ENCODE data around the gene MPC1L.

DNA sequence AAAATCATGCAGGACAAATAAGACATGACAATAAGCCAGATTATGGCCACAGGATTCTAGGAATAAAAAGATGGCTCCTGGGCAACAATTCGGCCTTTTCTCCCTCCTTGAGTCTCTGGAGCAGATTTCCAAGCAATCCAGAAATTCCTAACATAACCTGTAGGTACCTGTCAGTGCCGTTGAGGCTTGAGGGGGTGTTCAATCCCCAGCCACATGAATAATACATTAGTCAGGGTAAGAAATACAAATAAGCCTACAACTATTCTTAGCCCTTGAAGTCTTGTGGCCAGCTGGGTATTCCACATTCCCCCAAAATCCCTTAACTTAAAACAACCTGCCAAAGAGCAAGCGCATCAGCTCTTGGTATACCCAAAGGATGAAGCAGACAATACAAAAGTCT is 14.5 kb downstream of the MPC1L start:
- TF ChIP-seq, protein P1, sequence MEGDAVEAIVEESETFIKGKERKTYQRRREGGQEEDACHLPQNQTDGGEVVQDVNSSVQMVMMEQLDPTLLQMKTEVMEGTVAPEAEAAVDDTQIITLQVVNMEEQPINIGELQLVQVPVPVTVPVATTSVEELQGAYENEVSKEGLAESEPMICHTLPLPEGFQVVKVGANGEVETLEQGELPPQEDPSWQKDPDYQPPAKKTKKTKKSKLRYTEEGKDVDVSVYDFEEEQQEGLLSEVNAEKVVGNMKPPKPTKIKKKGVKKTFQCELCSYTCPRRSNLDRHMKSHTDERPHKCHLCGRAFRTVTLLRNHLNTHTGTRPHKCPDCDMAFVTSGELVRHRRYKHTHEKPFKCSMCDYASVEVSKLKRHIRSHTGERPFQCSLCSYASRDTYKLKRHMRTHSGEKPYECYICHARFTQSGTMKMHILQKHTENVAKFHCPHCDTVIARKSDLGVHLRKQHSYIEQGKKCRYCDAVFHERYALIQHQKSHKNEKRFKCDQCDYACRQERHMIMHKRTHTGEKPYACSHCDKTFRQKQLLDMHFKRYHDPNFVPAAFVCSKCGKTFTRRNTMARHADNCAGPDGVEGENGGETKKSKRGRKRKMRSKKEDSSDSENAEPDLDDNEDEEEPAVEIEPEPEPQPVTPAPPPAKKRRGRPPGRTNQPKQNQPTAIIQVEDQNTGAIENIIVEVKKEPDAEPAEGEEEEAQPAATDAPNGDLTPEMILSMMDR (conservative IDR thresholded peaks at IDR 0.05; ENCODE audit: low read depth in 2 of 2) = no peak
- TF ChIP-seq POLR2AphosphoS5 (IDR thresholded peaks at IDR 0.05; ENCODE audit: low read depth) (no peak), EZH2 (IDR thresholded peaks at IDR 0.05; ENCODE audit: low read depth, unreplicated experiment) (no peak), EZH2phosphoT487 (IDR thresholded peaks at IDR 0.05; ENCODE audit: unreplicated experiment) (no peak)
